Suprapubic skin (tissue), 4 donors: ENCODE results near the gene ATF1.

Source experiments
- EP300 ChIP-seq: sonication (generic); formaldehyde crosslinking; IDR thresholded peaks from one replicate; pipeline ENCODE4 v1.6.1; 2017; ENCODE audit warnings: antibody characterized with exemption
- POLR2A ChIP-seq, 2 donors: fragments of 450-650 bp; IDR thresholded peaks; one replicate each; pipeline ENCODE4 v1.6.1; 2017; ENCODE audit warnings: antibody characterized with exemption in 2 of 2, mild to moderate bottlenecking in 2 of 2, moderate library complexity in 2 of 2
- POLR2AphosphoS5 ChIP-seq, 3 donors: sonication (generic); formaldehyde crosslinking; IDR thresholded peaks; one replicate each; pipeline ENCODE4 v1.6.1; 2017; ENCODE audit warnings: antibody characterized with exemption in 3 of 3
- TF ChIP-seq, protein P1 (sequence below), 2 donors: fragments of 200-600 bp in 1 of 2; fragments of 450-650 bp in 1 of 2; sonication (generic) in 1 of 2; IDR thresholded peaks; one replicate each; pipeline ENCODE4 v1.5.1; 2016 to 2019; ENCODE audit warnings: antibody characterized with exemption in 2 of 2, mild to moderate bottlenecking in 1 of 2, moderate library complexity in 1 of 2

DNA sequence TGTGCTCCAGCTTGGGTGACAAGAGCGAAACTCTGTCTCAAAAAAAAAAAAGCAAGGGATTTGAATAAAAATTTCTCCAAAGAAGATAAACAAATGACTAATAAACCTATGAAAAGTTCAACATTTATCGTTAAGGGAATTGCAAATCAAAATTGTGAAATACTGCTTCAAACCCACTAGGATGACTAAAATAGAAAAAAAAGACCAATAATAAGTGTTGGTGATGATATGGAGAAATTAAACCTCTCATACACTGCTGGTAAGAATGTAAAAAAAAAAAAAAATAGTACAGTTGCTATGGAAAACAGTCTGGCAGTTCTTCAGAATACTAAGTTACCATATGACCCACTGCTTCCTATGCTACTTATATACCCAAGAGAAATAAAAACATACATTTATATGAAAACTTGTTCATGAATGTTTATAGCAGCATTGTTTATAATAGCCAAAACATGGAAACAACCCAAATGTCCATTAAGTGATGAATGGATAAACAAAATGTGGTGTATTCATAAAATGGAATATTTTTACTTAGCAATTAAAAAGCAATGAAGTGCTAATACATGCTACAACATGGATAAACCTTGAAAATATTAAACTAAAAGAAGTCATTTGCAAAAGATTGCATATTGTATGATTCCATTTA is 39.5 kb downstream of the ATF1 start:
- TF ChIP-seq, protein P1, sequence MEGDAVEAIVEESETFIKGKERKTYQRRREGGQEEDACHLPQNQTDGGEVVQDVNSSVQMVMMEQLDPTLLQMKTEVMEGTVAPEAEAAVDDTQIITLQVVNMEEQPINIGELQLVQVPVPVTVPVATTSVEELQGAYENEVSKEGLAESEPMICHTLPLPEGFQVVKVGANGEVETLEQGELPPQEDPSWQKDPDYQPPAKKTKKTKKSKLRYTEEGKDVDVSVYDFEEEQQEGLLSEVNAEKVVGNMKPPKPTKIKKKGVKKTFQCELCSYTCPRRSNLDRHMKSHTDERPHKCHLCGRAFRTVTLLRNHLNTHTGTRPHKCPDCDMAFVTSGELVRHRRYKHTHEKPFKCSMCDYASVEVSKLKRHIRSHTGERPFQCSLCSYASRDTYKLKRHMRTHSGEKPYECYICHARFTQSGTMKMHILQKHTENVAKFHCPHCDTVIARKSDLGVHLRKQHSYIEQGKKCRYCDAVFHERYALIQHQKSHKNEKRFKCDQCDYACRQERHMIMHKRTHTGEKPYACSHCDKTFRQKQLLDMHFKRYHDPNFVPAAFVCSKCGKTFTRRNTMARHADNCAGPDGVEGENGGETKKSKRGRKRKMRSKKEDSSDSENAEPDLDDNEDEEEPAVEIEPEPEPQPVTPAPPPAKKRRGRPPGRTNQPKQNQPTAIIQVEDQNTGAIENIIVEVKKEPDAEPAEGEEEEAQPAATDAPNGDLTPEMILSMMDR (IDR thresholded peaks at IDR 0.05) = no peak
- TF ChIP-seq POLR2A (IDR thresholded peaks at IDR 0.05) = no peak
- TF ChIP-seq EP300 = no peak
- no peak for TF ChIP-seq POLR2AphosphoS5 (IDR thresholded peaks at IDR 0.05)
